IMR-90 (cell line): Measurements from ENCODE around the gene PITRM1. TPM values are rescaled to one million over a fixed set of nuclear protein-coding genes. Genes with fewer than 3 reads are reported as not detected.

Experiments
- ATAC-seq: fragments of 200-7000 bp; cut with Tn5 transposase; 2 replicates; pipeline ENCODE4 v1.9.1; 2020; ENCODE audit warnings: low read depth, mild to moderate bottlenecking, moderate library complexity
- BruUV-seq: library from RNA; stranded (reverse); fragments of 400-500 nt; replicated peaks from 2 replicates; lab custom pipeline; 2021; lab: Mats Ljungman, UMichigan
- CTCF ChIA-PET: fragments of 300-600 bp; formaldehyde crosslinking; extraction: SDS; loops from one replicate; lab custom pipeline; 2021; ENCODE audit warnings: antibody characterized with exemption; lab: Yijun Ruan, JAX
- POLR2A ChIA-PET: fragments of 300-600 bp; sonication (Branson Sonifier 250); formaldehyde crosslinking; loops from one replicate; lab custom pipeline; 2022; ENCODE audit warnings: antibody characterized with exemption; ENCODE audit not compliant: unreplicated experiment; lab: Charles Lee
- DNase-seq: peaks from one replicate; pipeline ENCODE4 v3.0.0; 2013
- H2AFZ ChIP-seq: replicated peaks from 2 replicates; pipeline ENCODE3; 2013; ENCODE audit warnings: low read length, mild to moderate bottlenecking; ENCODE audit not compliant: poor library complexity
- H2AK5ac ChIP-seq: 2 replicates; pipeline ENCODE4 v1.6.1; 2013; ENCODE audit warnings: low read depth, low read length, inconsistent platforms
- H2AK9ac ChIP-seq: replicated peaks from 2 replicates; pipeline ENCODE3; 2013; ENCODE audit warnings: mild to moderate bottlenecking, low read depth, low read length, moderate library complexity; ENCODE audit not compliant: poor library complexity
- H2BK120ac ChIP-seq: 2 replicates; pipeline ENCODE4 v1.6.1; 2013; ENCODE audit warnings: low read depth, low read length, inconsistent platforms
- H2BK15ac ChIP-seq: 3 replicates; pipeline ENCODE4 v1.6.1; 2013; ENCODE audit warnings: low read depth, low read length, inconsistent platforms
- H2BK20ac ChIP-seq: 2 replicates; pipeline ENCODE4 v1.6.1; 2013; ENCODE audit warnings: low read depth, mild to moderate bottlenecking, inconsistent platforms, low read length, moderate library complexity
- H2BK5ac ChIP-seq: 2 replicates; pipeline ENCODE4 v1.6.1; 2013; ENCODE audit warnings: mild to moderate bottlenecking, low read depth, low read length, inconsistent platforms; ENCODE audit not compliant: poor library complexity, severe bottlenecking
- H3K14ac ChIP-seq: replicated peaks from 2 replicates; pipeline ENCODE4 v1.6.1; 2013; ENCODE audit warnings: low read depth, low read length, inconsistent platforms
- H3K18ac ChIP-seq: 2 replicates; pipeline ENCODE4 v1.6.1; 2013; ENCODE audit warnings: low read depth, low read length, control low read depth
- H3K23ac ChIP-seq: 2 replicates; pipeline ENCODE4 v1.6.1; 2013; ENCODE audit warnings: low read depth, low read length, inconsistent platforms
- H3K27ac ChIP-seq: 2 replicates; pipeline ENCODE4 v1.5.1; 2013; ENCODE audit warnings: mild to moderate bottlenecking, control low read depth, low read length; ENCODE audit not compliant: insufficient read depth
- H3K27me3 ChIP-seq: 2 replicates; pipeline ENCODE4 v1.6.1; 2013; ENCODE audit warnings: low read length; ENCODE audit not compliant: control insufficient read depth, insufficient read depth
- H3K36me3 ChIP-seq: 2 replicates; pipeline ENCODE4 v1.6.1; 2013; ENCODE audit warnings: low read length, mixed read lengths; ENCODE audit not compliant: control insufficient read depth, insufficient read depth
- H3K4ac ChIP-seq: 2 replicates; pipeline ENCODE4 v1.6.1; 2013; ENCODE audit warnings: low read depth, low read length, inconsistent platforms
- H3K4me1 ChIP-seq: 2 replicates; pipeline ENCODE4 v1.6.1; 2013; ENCODE audit warnings: low read length, mixed read lengths; ENCODE audit not compliant: control insufficient read depth, insufficient read depth
- H3K4me2 ChIP-seq: 2 replicates; pipeline ENCODE4 v1.6.1; 2013; ENCODE audit warnings: low read depth, mild to moderate bottlenecking, control low read depth, low read length, moderate library complexity
- H3K4me3 ChIP-seq: 2 replicates; pipeline ENCODE4 v1.5.1; 2013; ENCODE audit warnings: low read depth, mild to moderate bottlenecking, control low read depth, low read length, moderate library complexity; ENCODE audit not compliant: insufficient read depth
- H3K56ac ChIP-seq: 2 replicates; pipeline ENCODE4 v1.6.1; 2013; ENCODE audit warnings: low read length, inconsistent platforms; ENCODE audit not compliant: insufficient read depth; ENCODE audit errors: extremely low read depth
- H3K79me1 ChIP-seq, 2 experiments: 2 replicates each; pipeline ENCODE4 v1.6.1; 2013; ENCODE audit warnings: low read length in 2 of 2, inconsistent platforms in 1 of 2, low read depth in 1 of 2
- H3K9ac ChIP-seq: 2 replicates; pipeline ENCODE4 v1.6.1; 2013; ENCODE audit warnings: low read depth, low read length, control low read depth
- H3K9me1 ChIP-seq: 2 replicates; pipeline ENCODE4 v1.6.1; 2013; ENCODE audit warnings: low read length, inconsistent platforms; ENCODE audit not compliant: insufficient read depth
- H3K9me3 ChIP-seq: 2 replicates; pipeline ENCODE4 v1.6.1; 2013; ENCODE audit warnings: low read length; ENCODE audit not compliant: control insufficient read depth, insufficient read depth
- H4K20me1 ChIP-seq: 2 replicates; pipeline ENCODE4 v1.6.1; 2013; ENCODE audit warnings: low read length, inconsistent platforms; ENCODE audit not compliant: insufficient read depth
- H4K5ac ChIP-seq: 2 replicates; pipeline ENCODE4 v1.6.1; 2013; ENCODE audit warnings: mild to moderate bottlenecking, low read depth, low read length, control low read depth
- H4K8ac ChIP-seq, 2 experiments: 2 replicates each; pipeline ENCODE4 v1.6.1; 2013; ENCODE audit warnings: low read depth in 2 of 2, low read length in 2 of 2, control low read depth in 1 of 2, inconsistent platforms in 1 of 2
- H4K91ac ChIP-seq: 2 replicates; pipeline ENCODE4 v1.6.1; 2013; ENCODE audit warnings: low read depth, low read length, inconsistent platforms; ENCODE audit not compliant: insufficient read depth
- BHLHE40 ChIP-seq: fragments of 150-350 bp; IDR thresholded peaks from 2 replicates; pipeline ENCODE4 v1.6.1; 2016; ENCODE audit warnings: mild to moderate bottlenecking, low read depth, low read length
- CEBPB ChIP-seq: IDR thresholded peaks from 2 replicates; pipeline ENCODE4 v1.6.1; 2012; ENCODE audit warnings: low read depth, low read length, improper control_type of control experiment
- CHD1 ChIP-seq: IDR thresholded peaks from 2 replicates; pipeline ENCODE4 v1.6.1; 2012; ENCODE audit warnings: low read depth, low read length, improper control_type of control experiment
- FOS ChIP-seq: fragments of 150-350 bp; IDR thresholded peaks from 2 replicates; pipeline ENCODE4 v1.6.1; 2016; ENCODE audit warnings: low read depth, low read length
- MAZ ChIP-seq: IDR thresholded peaks from 2 replicates; pipeline ENCODE4 v1.6.1; 2012; ENCODE audit warnings: low read depth, mild to moderate bottlenecking, low read length, improper control_type of control experiment, moderate library complexity, borderline replicate concordance
- NFE2L2 ChIP-seq: fragments of 150-350 bp; IDR thresholded peaks from 2 replicates; pipeline ENCODE4 v1.6.1; 2016; ENCODE audit warnings: low read depth, mild to moderate bottlenecking, low read length
- POLR2A ChIP-seq: IDR thresholded peaks from 2 replicates; pipeline ENCODE4 v1.6.1; 2012; ENCODE audit warnings: mild to moderate bottlenecking, low read depth, low read length
- RCOR1 ChIP-seq: IDR thresholded peaks from 2 replicates; pipeline ENCODE4 v1.6.1; 2012; ENCODE audit warnings: mild to moderate bottlenecking, low read length, improper control_type of control experiment; ENCODE audit not compliant: insufficient replicate concordance
- RFX5 ChIP-seq: IDR thresholded peaks from 2 replicates; pipeline ENCODE4 v1.8.0; 2012; ENCODE audit warnings: low read depth, mild to moderate bottlenecking, low read length, moderate library complexity
- SMC3 ChIP-seq: fragments of 150-350 bp; IDR thresholded peaks from 2 replicates; pipeline ENCODE4 v1.6.1; 2016; ENCODE audit warnings: low read depth, mild to moderate bottlenecking, antibody characterized with exemption, low read length, moderate library complexity
- WGBS, 2 experiments: methylation state at CpG; one replicate each; pipeline versions ENCODE4 v1.1.5 to v1.1.7; 2013; ENCODE audit warnings: missing lambda C conversion rate in 2 of 2; ENCODE audit not compliant: insufficient read length in 1 of 2; ENCODE audit errors: extremely low coverage in 2 of 2; 5-methylcytosine and 5-hydroxymethylcytosine counted together
- dilution Hi-C: fragments of 300-500 bp; cut with HindIII; formaldehyde crosslinking; loops from one replicate; pipeline ENCODE4 v1.14.3; 2018; ENCODE audit warnings: low sequenced_read_pairs; ENCODE audit not compliant: unreplicated experiment
- in situ Hi-C: fragments of 300-500 bp; cut with MboI; formaldehyde crosslinking; loops from 3 replicates; pipeline ENCODE4 v1.14.3; 2019; ENCODE audit warnings: low sequenced_read_pairs, inconsistent platforms, mixed read lengths
- intact Hi-C: fragments of 100-400 bp; cut with micrococcal nuclease; formaldehyde crosslinking; loops from 2 replicates; pipeline ENCODE4 v1.10.0; 2022
- polyA plus RNA-seq, 3 experiments: library from polyadenylated mRNA; depleted of rRNA; stranded (reverse); fragments of >200 nt; gene quantifications; 2 replicates each; pipeline ENCODE4 v1.2.3, GENCODE V29; 2012; ENCODE audit warnings: low replicate concordance in 1 of 3
- total RNA-seq: library from RNA; depleted of rRNA; stranded (reverse); fragments of >200 nt; gene quantifications from 2 replicates; pipeline ENCODE4 v1.2.3, GENCODE V29; 2012
- TF ChIP-seq, protein P1 (sequence below): fragments of 150-350 bp; IDR thresholded peaks from 2 replicates; pipeline ENCODE4 v1.6.1; 2017; ENCODE audit warnings: mild to moderate bottlenecking, antibody characterized with exemption, low read length, low read depth
- TF ChIP-seq, protein P2 (sequence below): fragments of 150-350 bp; IDR thresholded peaks from 2 replicates; pipeline ENCODE4 v1.6.1; 2016; ENCODE audit warnings: low read depth, mild to moderate bottlenecking, low read length, moderate library complexity, borderline replicate concordance
- TF ChIP-seq, protein P3 (sequence below): conservative IDR thresholded peaks from 2 replicates; pipeline ENCODE4 v1.5.1; 2012; ENCODE audit warnings: mild to moderate bottlenecking, low read depth, low read length, improper control_type of control experiment

The PITRM1 gene
- total and polyA plus RNA-seq, 2 of the 4 experiments (the other 2 are of a cell fraction) = 97.1 to 124 TPM

DNA sequence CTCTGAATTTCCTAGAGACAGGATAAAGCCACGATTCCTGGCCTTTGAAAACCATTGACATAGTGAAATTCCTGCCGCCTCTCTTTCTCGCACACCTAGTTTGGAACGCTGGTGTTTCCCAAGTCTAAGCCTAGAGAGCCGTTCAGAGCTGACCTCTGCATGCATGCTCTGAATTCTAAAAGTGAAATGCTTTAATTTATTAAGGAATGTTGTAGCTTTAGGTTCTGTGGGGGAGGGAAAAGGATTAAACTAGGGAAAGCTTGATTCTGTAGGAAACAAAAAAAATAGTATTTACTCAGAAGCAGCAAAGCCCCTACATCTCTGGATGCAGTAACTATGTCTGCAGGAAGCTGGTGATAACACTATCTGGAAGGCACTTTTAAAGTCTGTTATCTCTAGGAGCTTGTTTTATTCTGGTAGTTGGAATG lies 78.0 kb downstream of the PITRM1 start:
- peak overlapping the region; percentile 85 for H3K56ac ChIP-seq
- H3K4me2 ChIP-seq = peak overlapping the region; percentile 72
- no peak overlapping the region for H2AFZ ChIP-seq
- peaks cover 28 to 78% of the 10 kb centered on the region in 2 experiments for H3K79me1 ChIP-seq
- peak overlapping the region; percentile 30 to 92 for H4K8ac ChIP-seq
- peak overlapping the region; percentile 6 for H2AK9ac ChIP-seq
- dilution Hi-C loops = no loop called here
- H3K9ac ChIP-seq = peak overlapping the region; percentile 60; the same call in 1 of the 2 replicates
- peak overlapping the region; percentile 58 for H2BK20ac ChIP-seq
- peaks cover 24% of the 10 kb centered on the region for H3K36me3 ChIP-seq
- no peak overlapping the region; the same call in 1 of the 2 replicates for H3K4me3 ChIP-seq
- H3K9me1 ChIP-seq = peaks cover 40% of the 10 kb centered on the region
- no peaks in the 10 kb centered on the region for H3K27me3 ChIP-seq
- BruUV-seq = no TSS peak
- H3K18ac ChIP-seq = peak overlapping the region; percentile 89
- H2AK5ac ChIP-seq = peak overlapping the region; percentile 97
- peaks cover 53% of the 10 kb centered on the region for H3K4me1 ChIP-seq
- peak overlapping the region; percentile 96 for H4K91ac ChIP-seq
- H4K5ac ChIP-seq = peak overlapping the region; percentile 80
- H4K20me1 ChIP-seq = peaks cover 34% of the 10 kb centered on the region
- peak overlapping the region; percentile 62 for H3K14ac ChIP-seq
- peak overlapping the region; percentile 98 for H2BK5ac ChIP-seq
- DNase-seq (peak; percentile 29), ATAC-seq (no peak)
- H3K27ac ChIP-seq = peak overlapping the region; percentile 91
- ChIA-PET CTCF (no interaction called here), POLR2A (interaction anchor here (0.6 kb wide), 1 partner anchor 24 kb away, joined by 3 read pairs; no protein-coding TSS in a partner anchor)
- H3K9me3 ChIP-seq = no peaks in the 10 kb centered on the region
- 56% methylated on average over 4 of the region's 5 CpGs; no CpG with 5 or more reads in 1 of the 2 experiments for WGBS, 2 experiments
- in situ Hi-C loops = no loop called here
- peak overlapping the region; percentile 55 for H3K23ac ChIP-seq
- H3K4ac ChIP-seq = peak overlapping the region; percentile 80
- peak overlapping the region; percentile 88 for H2BK120ac ChIP-seq
- TF ChIP-seq, protein P1, sequence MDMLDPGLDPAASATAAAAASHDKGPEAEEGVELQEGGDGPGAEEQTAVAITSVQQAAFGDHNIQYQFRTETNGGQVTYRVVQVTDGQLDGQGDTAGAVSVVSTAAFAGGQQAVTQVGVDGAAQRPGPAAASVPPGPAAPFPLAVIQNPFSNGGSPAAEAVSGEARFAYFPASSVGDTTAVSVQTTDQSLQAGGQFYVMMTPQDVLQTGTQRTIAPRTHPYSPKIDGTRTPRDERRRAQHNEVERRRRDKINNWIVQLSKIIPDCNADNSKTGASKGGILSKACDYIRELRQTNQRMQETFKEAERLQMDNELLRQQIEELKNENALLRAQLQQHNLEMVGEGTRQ = no peak
- TF ChIP-seq, protein P2, sequence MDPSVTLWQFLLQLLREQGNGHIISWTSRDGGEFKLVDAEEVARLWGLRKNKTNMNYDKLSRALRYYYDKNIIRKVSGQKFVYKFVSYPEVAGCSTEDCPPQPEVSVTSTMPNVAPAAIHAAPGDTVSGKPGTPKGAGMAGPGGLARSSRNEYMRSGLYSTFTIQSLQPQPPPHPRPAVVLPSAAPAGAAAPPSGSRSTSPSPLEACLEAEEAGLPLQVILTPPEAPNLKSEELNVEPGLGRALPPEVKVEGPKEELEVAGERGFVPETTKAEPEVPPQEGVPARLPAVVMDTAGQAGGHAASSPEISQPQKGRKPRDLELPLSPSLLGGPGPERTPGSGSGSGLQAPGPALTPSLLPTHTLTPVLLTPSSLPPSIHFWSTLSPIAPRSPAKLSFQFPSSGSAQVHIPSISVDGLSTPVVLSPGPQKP = no peak
- TF ChIP-seq, protein P3, sequence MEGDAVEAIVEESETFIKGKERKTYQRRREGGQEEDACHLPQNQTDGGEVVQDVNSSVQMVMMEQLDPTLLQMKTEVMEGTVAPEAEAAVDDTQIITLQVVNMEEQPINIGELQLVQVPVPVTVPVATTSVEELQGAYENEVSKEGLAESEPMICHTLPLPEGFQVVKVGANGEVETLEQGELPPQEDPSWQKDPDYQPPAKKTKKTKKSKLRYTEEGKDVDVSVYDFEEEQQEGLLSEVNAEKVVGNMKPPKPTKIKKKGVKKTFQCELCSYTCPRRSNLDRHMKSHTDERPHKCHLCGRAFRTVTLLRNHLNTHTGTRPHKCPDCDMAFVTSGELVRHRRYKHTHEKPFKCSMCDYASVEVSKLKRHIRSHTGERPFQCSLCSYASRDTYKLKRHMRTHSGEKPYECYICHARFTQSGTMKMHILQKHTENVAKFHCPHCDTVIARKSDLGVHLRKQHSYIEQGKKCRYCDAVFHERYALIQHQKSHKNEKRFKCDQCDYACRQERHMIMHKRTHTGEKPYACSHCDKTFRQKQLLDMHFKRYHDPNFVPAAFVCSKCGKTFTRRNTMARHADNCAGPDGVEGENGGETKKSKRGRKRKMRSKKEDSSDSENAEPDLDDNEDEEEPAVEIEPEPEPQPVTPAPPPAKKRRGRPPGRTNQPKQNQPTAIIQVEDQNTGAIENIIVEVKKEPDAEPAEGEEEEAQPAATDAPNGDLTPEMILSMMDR = no peak
- TF ChIP-seq MAZ = no peak
- no peak for TF ChIP-seq FOS
- TF ChIP-seq CHD1 = no peak
- TF ChIP-seq RCOR1 = no peak
- TF ChIP-seq BHLHE40 = no peak
- no peak for TF ChIP-seq SMC3
- TF ChIP-seq NFE2L2 = no peak
- no peak for TF ChIP-seq RFX5
- no peak for TF ChIP-seq CEBPB
- TF ChIP-seq POLR2A = no peak
- intact Hi-C loops = loop anchor here (1.0 to 2.0 kb wide), 2 partner anchors 13 to 26 kb away; no protein-coding TSS in a partner anchor
- H2BK15ac ChIP-seq = peak overlapping the region; percentile 77; the same call in 2 of the 3 replicates
